HEK293T (cell line): ENCODE measurements around the gene PLA2G4D.

Source experiments
- CTCF ChIA-PET: fragments of 350-600 bp; formaldehyde crosslinking; extraction: SDS; loops from one replicate; lab custom pipeline; 2021; ENCODE audit warnings: antibody characterized with exemption, inconsistent platforms; lab: Yijun Ruan, JAX
- POLR2A ChIA-PET: fragments of 350-600 bp; formaldehyde crosslinking; extraction: SDS; loops from one replicate; lab custom pipeline; 2020; ENCODE audit warnings: antibody characterized with exemption, inconsistent platforms; lab: Yijun Ruan, JAX
- DNase-seq: peaks from one replicate; pipeline ENCODE4 v3.0.0; 2012; ENCODE audit warnings: mixed read lengths; ENCODE audit errors: extremely low spot score
- ARNT ChIP-seq: fragments of 450-650 bp; IDR thresholded peaks from 2 replicates; pipeline ENCODE4 v1.6.1; 2017; ENCODE audit warnings: mild to moderate bottlenecking
- BHLHE40 ChIP-seq: fragments of 450-650 bp; IDR thresholded peaks from 2 replicates; pipeline ENCODE4 v1.6.1; 2016; ENCODE audit warnings: mild to moderate bottlenecking, moderate library complexity, borderline replicate concordance
- CTBP1 ChIP-seq: fragments of 450-650 bp; IDR thresholded peaks from 2 replicates; pipeline ENCODE4 v1.6.1; 2016; ENCODE audit warnings: borderline replicate concordance
- ELF4 ChIP-seq: fragments of 450-650 bp; IDR thresholded peaks from 2 replicates; pipeline ENCODE4 v1.6.1; 2017; ENCODE audit warnings: antibody characterized with exemption
- FOXA1 ChIP-seq: fragments of 450-650 bp; IDR thresholded peaks from 2 replicates; pipeline ENCODE4 v1.6.1; 2016; ENCODE audit warnings: mild to moderate bottlenecking
- FOXK2 ChIP-seq: fragments of 450-650 bp; IDR thresholded peaks from 2 replicates; pipeline ENCODE4 v1.6.1; 2016; ENCODE audit warnings: mild to moderate bottlenecking
- FOXM1 ChIP-seq: fragments of 450-650 bp; IDR thresholded peaks from 2 replicates; pipeline ENCODE4 v1.6.1; 2017; ENCODE audit warnings: mild to moderate bottlenecking, borderline replicate concordance
- HDGF ChIP-seq: fragments of 450-650 bp; IDR thresholded peaks from 2 replicates; pipeline ENCODE4 v1.6.1; 2017; ENCODE audit warnings: antibody characterized with exemption, borderline replicate concordance
- L3MBTL2 ChIP-seq: fragments of 450-650 bp; conservative IDR thresholded peaks from 2 replicates; pipeline ENCODE4 v1.6.1; 2016; ENCODE audit warnings: mild to moderate bottlenecking
- LEF1 ChIP-seq: fragments of 450-650 bp; IDR thresholded peaks from 2 replicates; pipeline ENCODE4 v1.6.1; 2017; ENCODE audit warnings: mild to moderate bottlenecking, borderline replicate concordance
- NFRKB ChIP-seq: fragments of 450-650 bp; IDR thresholded peaks from 2 replicates; pipeline ENCODE4 v1.6.1; 2016; ENCODE audit warnings: mild to moderate bottlenecking, moderate library complexity
- SP1 ChIP-seq: fragments of 450-650 bp; IDR thresholded peaks from 2 replicates; pipeline ENCODE4 v1.6.1; 2017
- SUZ12 ChIP-seq: fragments of 450-650 bp; IDR thresholded peaks from 2 replicates; pipeline ENCODE4 v1.6.1; 2016; ENCODE audit warnings: mild to moderate bottlenecking
- TARDBP ChIP-seq: fragments of 450-650 bp; IDR thresholded peaks from 2 replicates; pipeline ENCODE4 v1.6.1; 2016
- ZNF384 ChIP-seq: fragments of 450-650 bp; IDR thresholded peaks from 2 replicates; pipeline ENCODE4 v1.6.1; 2016
- TF ChIP-seq, protein P1 (sequence below): fragments of 450-650 bp; IDR thresholded peaks from 2 replicates; pipeline ENCODE4 v1.6.1; 2016

Gene PLA2G4D

DNA sequence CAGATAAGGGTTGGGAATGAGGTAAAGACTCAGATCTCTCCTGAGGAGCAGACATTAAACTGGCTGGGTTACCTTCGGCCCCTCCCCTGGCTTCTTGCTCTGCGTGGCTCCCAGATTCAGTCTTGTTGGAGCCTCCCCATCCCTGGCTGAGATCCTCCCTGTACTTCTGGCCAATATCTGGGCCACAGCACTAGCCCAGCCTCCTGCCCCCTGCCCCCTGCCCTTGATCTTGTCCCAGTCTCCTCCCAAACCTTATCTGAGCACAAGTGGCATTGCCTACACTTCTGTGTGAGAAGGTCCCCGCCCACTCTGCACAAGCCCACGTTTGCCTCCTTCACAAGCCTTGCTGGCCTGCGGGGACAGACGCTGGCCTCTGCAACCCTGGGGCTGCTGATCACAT lies 45.2 kb upstream of the PLA2G4D start:
- TF ChIP-seq, protein P1, sequence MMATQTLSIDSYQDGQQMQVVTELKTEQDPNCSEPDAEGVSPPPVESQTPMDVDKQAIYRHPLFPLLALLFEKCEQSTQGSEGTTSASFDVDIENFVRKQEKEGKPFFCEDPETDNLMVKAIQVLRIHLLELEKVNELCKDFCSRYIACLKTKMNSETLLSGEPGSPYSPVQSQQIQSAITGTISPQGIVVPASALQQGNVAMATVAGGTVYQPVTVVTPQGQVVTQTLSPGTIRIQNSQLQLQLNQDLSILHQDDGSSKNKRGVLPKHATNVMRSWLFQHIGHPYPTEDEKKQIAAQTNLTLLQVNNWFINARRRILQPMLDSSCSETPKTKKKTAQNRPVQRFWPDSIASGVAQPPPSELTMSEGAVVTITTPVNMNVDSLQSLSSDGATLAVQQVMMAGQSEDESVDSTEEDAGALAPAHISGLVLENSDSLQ, result no peak
- TF ChIP-seq TARDBP (no peak), BHLHE40 (no peak), ARNT (no peak), LEF1 (no peak), FOXA1 (no peak), NFRKB (no peak), ZNF384 (no peak), SUZ12 (no peak), FOXM1 (no peak)
- CTCF ChIA-PET, result interaction anchor here (0.6 kb wide), 1 partner anchor 42 kb away, joined by 3 read pairs; no protein-coding TSS in a partner anchor
- POLR2A ChIA-PET, result interaction anchor here (1.0 kb wide), 1 partner anchor 21 kb away, joined by 3 read pairs; no protein-coding TSS in a partner anchor
- no peak for DNase-seq

DNA sequence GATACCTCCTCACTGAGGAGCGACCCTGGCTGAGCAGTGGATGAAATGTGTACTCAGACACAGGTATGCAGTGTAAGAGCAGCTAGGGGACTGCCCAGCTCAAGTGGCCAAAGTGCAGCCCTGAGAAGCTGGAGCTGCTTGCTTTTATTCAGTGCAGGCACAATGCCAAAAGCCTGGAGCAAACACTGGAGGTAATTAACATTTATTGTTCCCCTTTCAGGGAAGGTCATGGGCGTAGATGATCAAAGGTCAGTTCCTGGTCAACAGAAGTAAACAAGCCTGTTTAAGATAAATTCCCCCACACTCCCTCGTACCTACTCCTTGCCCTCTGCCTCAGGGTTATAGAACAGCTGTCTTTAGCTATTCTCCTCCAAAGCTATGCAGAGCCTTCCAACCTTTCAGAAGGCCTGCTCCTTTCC lies 44.6 kb upstream of the PLA2G4D start:
- CTCF ChIA-PET, result interaction anchor here (0.5 to 1.2 kb wide), 3 partner anchors 16 to 52 kb away, joined by 3 read pairs; no protein-coding TSS in a partner anchor
- DNase-seq, result no peak
- POLR2A ChIA-PET, result interaction anchor here (1.0 kb wide), 1 partner anchor 20 kb away, joined by 3 read pairs; no protein-coding TSS in a partner anchor
- TF ChIP-seq ELF4 (no peak), FOXK2 (no peak), LEF1 (no peak), L3MBTL2 (no peak), TARDBP (no peak), ARNT (no peak), FOXM1 (no peak), SP1 (no peak), SUZ12 (no peak)
- TF ChIP-seq, protein P1, result no peak

DNA sequence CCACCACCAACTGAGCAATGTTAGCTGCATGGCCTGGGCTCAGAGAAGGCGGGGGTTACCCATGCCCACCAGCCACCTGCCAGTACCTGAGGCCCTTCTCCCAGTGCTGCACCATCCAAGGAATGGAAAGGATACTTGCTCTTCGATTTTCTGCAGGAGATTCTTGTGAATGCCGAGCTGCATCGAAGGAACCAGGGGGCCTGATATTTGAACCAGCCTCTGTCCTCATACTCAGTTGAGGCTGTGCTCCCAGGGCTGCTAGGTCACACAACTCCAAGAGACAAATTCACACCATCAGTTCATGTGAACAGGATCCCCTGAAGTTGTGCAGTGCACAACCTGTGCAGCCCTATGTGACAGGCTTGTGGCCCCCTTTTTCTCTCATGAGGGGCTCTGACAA lies 44.0 kb upstream of the PLA2G4D start:
- TF ChIP-seq ELF4 (no peak), SP1 (no peak), NFRKB (no peak), L3MBTL2 (no peak), FOXM1 (no peak), FOXA1 (no peak), BHLHE40 (no peak), ZNF384 (no peak), FOXK2 (no peak), LEF1 (no peak), ARNT (no peak), CTBP1 (no peak), TARDBP (no peak), SUZ12 (no peak), HDGF (no peak)
- TF ChIP-seq, protein P1, result no peak
- no peak for DNase-seq
- CTCF ChIA-PET, result interaction anchor here (0.5 to 1.3 kb wide), 4 partner anchors 10 to 312 kb away, joined by 3 read pairs; no protein-coding TSS in a partner anchor
- POLR2A ChIA-PET, result no interaction called here

DNA sequence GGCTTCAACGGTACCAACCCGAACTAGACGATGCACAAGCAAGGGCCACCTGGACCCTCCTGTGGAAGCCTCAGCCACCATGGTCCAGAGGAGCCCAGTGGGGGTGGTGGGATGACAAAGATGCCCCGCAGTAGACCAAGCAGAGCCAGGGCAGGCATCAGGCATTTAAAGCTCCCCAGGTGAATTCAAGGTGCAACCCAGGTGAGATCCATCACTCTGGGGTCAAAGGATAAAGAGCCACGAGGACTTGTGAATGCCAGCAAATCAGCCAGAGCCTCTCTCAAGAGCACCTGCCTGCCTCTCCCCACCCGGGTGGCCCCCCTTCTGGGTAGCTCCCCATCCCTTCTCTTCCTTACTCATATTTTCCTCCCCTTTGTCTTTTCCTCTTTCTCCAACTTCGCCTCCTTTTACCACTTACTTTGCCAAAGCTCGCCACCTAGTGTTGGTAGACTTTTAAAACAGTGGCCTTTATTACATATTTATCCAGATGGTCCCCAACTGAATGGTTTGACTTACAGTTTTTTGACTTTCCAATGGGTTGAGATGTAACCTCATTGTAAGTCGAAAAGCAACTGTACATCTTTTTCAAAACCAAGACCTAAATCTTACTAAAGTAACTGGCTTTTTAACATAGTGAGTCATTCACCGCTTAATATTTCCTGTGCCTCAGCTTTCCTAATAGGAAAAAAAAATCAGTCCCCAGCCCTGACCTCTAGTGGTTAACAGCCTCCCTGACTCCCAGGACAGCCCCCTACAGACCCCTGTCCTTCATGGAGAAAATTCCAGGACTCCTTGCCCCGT lies 43.3 kb upstream of the PLA2G4D start:
- peak; percentile 39 for DNase-seq
- TF ChIP-seq, protein P1, result no peak
- TF ChIP-seq FOXK2, result no peak
- no peak for TF ChIP-seq ELF4
- TF ChIP-seq BHLHE40, result no peak
- no peak for TF ChIP-seq FOXM1
- no peak for TF ChIP-seq L3MBTL2
- no peak for TF ChIP-seq LEF1
- no peak for TF ChIP-seq HDGF
- no peak for TF ChIP-seq SP1
- TF ChIP-seq TARDBP, result no peak
- no peak for TF ChIP-seq FOXA1
- TF ChIP-seq NFRKB, result no peak
- CTCF ChIA-PET, result interaction anchor here (0.6 to 1.3 kb wide), 9 partner anchors 10 to 215 kb away, joined by 3 to 4 read pairs (median 3); no protein-coding TSS in a partner anchor
- POLR2A ChIA-PET, result no interaction called here

DNA sequence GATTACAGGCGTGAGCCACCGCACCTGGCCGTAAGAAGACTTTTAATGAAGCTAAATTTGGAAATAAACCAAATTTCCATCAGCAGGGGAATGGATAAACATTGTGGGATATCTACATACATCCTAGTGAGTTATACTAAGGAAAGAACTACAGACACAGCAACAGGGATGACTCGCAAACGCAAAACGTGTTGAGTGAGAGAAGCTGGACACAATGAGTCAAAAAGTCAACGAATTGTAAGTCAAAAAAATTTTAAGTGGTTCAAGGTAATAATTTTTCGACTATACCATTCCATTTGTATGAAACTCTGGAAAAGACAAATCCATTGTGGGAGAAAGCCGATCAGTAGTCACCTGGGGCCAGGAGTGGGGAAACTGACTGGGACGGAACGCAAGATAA lies 42.2 kb upstream of the PLA2G4D start:
- DNase-seq, result no peak
- CTCF ChIA-PET, result interaction anchor here (0.7 kb wide), 1 partner anchor 302 kb away, joined by 3 read pairs; no protein-coding TSS in a partner anchor
- TF ChIP-seq BHLHE40 (no peak), LEF1 (no peak), NFRKB (no peak), FOXA1 (no peak), FOXK2 (no peak), SUZ12 (no peak), ELF4 (no peak), L3MBTL2 (no peak)
- POLR2A ChIA-PET, result no interaction called here
